Osteoblast (primary cell): ENCODE data around the gene KANSL1. TPM values are rescaled to one million over a fixed set of nuclear protein-coding genes. Genes with fewer than 3 reads are reported as not detected.

Experiments used
- DNase-seq: peaks from one replicate; pipeline ENCODE4 v3.0.0; 2011; ENCODE audit warnings: low spot score, mixed read lengths; ENCODE audit not compliant: insufficient read length; ENCODE audit errors: missing footprints
- H2AFZ ChIP-seq: 2 replicates; pipeline ENCODE4 v1.6.0; 2011; ENCODE audit warnings: mild to moderate bottlenecking, low read length
- H3K27ac ChIP-seq: 2 replicates; pipeline ENCODE4 v1.5.1; 2011; ENCODE audit warnings: mild to moderate bottlenecking, low read depth, low read length, moderate library complexity
- H3K27me3 ChIP-seq: 2 replicates; pipeline ENCODE4 v1.6.0; 2012; ENCODE audit warnings: mild to moderate bottlenecking, control low read depth, inconsistent platforms, low read length, moderate library complexity; ENCODE audit not compliant: insufficient read depth
- H3K36me3 ChIP-seq: 2 replicates; pipeline ENCODE4 v1.5.1; 2011; ENCODE audit warnings: mild to moderate bottlenecking, low read length, control low read depth, moderate library complexity; ENCODE audit not compliant: insufficient read depth
- H3K4me1 ChIP-seq: 2 replicates; pipeline ENCODE4 v1.5.1; 2011; ENCODE audit warnings: mild to moderate bottlenecking, low read length, control low read depth, moderate library complexity; ENCODE audit not compliant: insufficient read depth
- H3K4me2 ChIP-seq: 2 replicates; pipeline ENCODE4 v1.6.0; 2011; ENCODE audit warnings: mild to moderate bottlenecking, low read length; ENCODE audit not compliant: insufficient read depth
- H3K4me3 ChIP-seq: fragments of 200-600 bp; sonication (generic); 3 replicates; pipeline ENCODE4 v1.5.1; 2012; ENCODE audit warnings: mild to moderate bottlenecking, low read length, inconsistent platforms; ENCODE audit not compliant: insufficient read depth
- H3K79me2 ChIP-seq: 2 replicates; pipeline ENCODE4 v1.6.0; 2012; ENCODE audit warnings: mild to moderate bottlenecking, low read length, control low read depth, inconsistent platforms; ENCODE audit not compliant: insufficient read depth
- H3K9me3 ChIP-seq: 2 replicates; pipeline ENCODE4 v1.5.1; 2011; ENCODE audit warnings: low read depth, low read length, control low read depth
- H4K20me1 ChIP-seq: 2 replicates; pipeline ENCODE4 v1.6.0; 2012; ENCODE audit warnings: mild to moderate bottlenecking, low read length, control low read depth; ENCODE audit not compliant: insufficient read depth
- total RNA-seq: library from RNA; depleted of rRNA; stranded (reverse); fragments of >200 nt; gene quantifications from 2 replicates; pipeline ENCODE4 v1.2.3, GENCODE V29; 2012
- TF ChIP-seq, protein P1 (sequence below): IDR thresholded peaks from 2 replicates; pipeline ENCODE4 v1.5.1; 2011; ENCODE audit warnings: mild to moderate bottlenecking, low read depth, low read length, moderate library complexity; ENCODE audit errors: extremely low read depth

Gene KANSL1
- total RNA-seq, 1 donor, result 151 TPM

DNA sequence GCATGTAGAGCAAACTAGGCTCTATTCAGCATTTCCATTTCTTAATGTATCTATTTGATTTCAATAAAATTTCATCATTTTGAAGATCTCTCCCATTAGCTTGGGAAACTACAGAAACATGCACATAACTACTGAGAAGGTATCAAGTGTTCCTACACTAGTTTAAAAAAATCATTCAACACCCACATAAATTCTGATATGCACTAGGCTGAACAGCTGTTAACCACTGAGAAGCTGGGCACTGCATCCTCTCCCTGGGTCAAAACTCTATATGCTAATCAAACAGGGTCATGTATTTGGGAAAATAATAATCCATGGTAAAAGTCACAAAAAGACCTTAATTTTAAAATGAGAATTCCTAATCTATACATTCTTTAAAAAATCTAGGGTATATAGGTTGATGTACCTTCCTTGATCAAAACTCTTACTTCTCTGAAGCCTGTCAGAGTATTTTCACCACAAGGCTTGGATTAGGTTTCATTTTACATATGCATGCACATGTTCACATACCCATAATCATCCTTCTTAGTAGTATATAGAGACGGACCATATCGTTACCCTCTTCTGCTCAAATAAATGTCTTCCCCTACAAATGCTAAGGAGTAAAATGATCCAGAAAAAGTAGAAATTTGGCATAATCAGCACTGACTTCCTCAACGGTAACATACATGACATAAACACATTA lies 57.2 kb downstream of the KANSL1 start:
- Histone ChIP-seq H3K4me1 (peaks cover 6% of the 10 kb centered on the region), H3K4me3 (no peak overlapping the region), H3K27me3 (no peaks in the 10 kb centered on the region), H4K20me1 (peaks cover 92% of the 10 kb centered on the region), H3K4me2 (no peak overlapping the region), H2AFZ (no peak overlapping the region), H3K27ac (no peak overlapping the region), H3K36me3 (no peaks in the 10 kb centered on the region), H3K79me2 (peaks cover 99% of the 10 kb centered on the region), H3K9me3 (no peaks in the 10 kb centered on the region)
- TF ChIP-seq, protein P1, sequence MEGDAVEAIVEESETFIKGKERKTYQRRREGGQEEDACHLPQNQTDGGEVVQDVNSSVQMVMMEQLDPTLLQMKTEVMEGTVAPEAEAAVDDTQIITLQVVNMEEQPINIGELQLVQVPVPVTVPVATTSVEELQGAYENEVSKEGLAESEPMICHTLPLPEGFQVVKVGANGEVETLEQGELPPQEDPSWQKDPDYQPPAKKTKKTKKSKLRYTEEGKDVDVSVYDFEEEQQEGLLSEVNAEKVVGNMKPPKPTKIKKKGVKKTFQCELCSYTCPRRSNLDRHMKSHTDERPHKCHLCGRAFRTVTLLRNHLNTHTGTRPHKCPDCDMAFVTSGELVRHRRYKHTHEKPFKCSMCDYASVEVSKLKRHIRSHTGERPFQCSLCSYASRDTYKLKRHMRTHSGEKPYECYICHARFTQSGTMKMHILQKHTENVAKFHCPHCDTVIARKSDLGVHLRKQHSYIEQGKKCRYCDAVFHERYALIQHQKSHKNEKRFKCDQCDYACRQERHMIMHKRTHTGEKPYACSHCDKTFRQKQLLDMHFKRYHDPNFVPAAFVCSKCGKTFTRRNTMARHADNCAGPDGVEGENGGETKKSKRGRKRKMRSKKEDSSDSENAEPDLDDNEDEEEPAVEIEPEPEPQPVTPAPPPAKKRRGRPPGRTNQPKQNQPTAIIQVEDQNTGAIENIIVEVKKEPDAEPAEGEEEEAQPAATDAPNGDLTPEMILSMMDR, result no peak
- no peak for DNase-seq

GRCh38 chr17:46135126-46135812 lies 58.0 kb downstream of the KANSL1 start:
- Histone ChIP-seq H3K4me1 (peaks cover 10% of the 10 kb centered on the region), H4K20me1 (peaks cover 92% of the 10 kb centered on the region)
- no peak for DNase-seq

GRCh38 chr17:46129302-46129701 lies 63.9 kb downstream of the KANSL1 start:
- Histone ChIP-seq H3K79me2 (peaks cover 98% of the 10 kb centered on the region), H3K4me3 (no peak overlapping the region), H3K4me2 (no peak overlapping the region), H3K9me3 (no peaks in the 10 kb centered on the region), H3K4me1 (peaks cover 16% of the 10 kb centered on the region), H3K27ac (no peak overlapping the region), H3K36me3 (no peaks in the 10 kb centered on the region), H3K27me3 (no peaks in the 10 kb centered on the region), H4K20me1 (peaks cover 85% of the 10 kb centered on the region), H2AFZ (no peak overlapping the region)
- TF ChIP-seq, protein P1, result no peak
- DNase-seq, result no peak

More at GRCh38 chr17:46135126-46135812, 58.0 kb downstream of the KANSL1 start:
- H3K27ac ChIP-seq, result no peak overlapping the region
- no peaks in the 10 kb centered on the region for H3K27me3 ChIP-seq
- H3K4me2 ChIP-seq, result no peak overlapping the region
- H3K9me3 ChIP-seq, result no peaks in the 10 kb centered on the region
- no peak overlapping the region for H3K4me3 ChIP-seq
- no peak overlapping the region for H2AFZ ChIP-seq
- no peaks in the 10 kb centered on the region for H3K36me3 ChIP-seq
- H3K79me2 ChIP-seq, result peaks cover 99% of the 10 kb centered on the region
- TF ChIP-seq, protein P1, result no peak

DNA sequence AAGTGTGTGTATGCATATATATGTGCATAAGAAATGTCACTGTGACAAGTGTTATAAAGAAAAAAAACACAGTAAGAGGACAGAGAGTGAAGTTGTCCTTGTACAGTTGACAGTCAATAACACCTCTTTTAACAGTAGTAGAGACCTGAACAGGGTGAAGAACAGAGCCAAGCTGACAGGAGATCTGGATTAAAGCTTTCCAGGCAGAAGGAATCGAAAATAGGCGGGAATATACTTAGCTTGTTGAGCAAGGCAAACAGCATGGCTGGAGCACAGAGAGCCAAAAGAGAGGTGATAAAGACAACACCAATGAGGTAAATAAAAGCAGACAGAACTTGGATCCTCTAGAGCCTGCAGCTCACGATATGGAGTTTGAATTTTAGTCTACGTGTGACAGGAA lies 64.8 kb downstream of the KANSL1 start:
- no peak for DNase-seq
- Histone ChIP-seq H3K4me3 (no peak overlapping the region), H3K9me3 (no peaks in the 10 kb centered on the region), H3K4me1 (peaks cover 17% of the 10 kb centered on the region), H3K36me3 (no peaks in the 10 kb centered on the region), H4K20me1 (peaks cover 86% of the 10 kb centered on the region), H2AFZ (no peak overlapping the region), H3K27me3 (no peaks in the 10 kb centered on the region), H3K79me2 (peaks cover 99% of the 10 kb centered on the region), H3K4me2 (no peak overlapping the region), H3K27ac (no peak overlapping the region)
- TF ChIP-seq, protein P1, result no peak
